Stimulated activated CD4-positive, alpha-beta T cell treated with anti-CD3 and anti-CD28 coated beads, Interleukin-1b, Interleukin-23, amount 100 ng/mL, for 48 hours (primary cell): ENCODE results near the gene CCL28.
"Not testable (repeated sequence)": the region's sequence is repeated elsewhere in the genome, so short reads cannot be mapped to it uniquely, and the experiment has no call there.

Experiments
- DNase-seq: peaks from one replicate; pipeline ENCODE4 v3.0.0-alpha.2; 2020

CCL28 gene

GRCh38 chr5:43409809-43410271 is 2.4 kb downstream of the CCL28 start:
- no peak for DNase-seq

GRCh38 chr5:43402524-43403066 is 9.6 kb downstream of the CCL28 start:
- not testable (repeated sequence) for DNase-seq

GRCh38 chr5:43401827-43402226 is 10.4 kb downstream of the CCL28 start:
- no peak for DNase-seq

GRCh38 chr5:43400082-43400481 is 12.1 kb downstream of the CCL28 start:
- no peak for DNase-seq

GRCh38 chr5:43396762-43397304 is 15.4 kb downstream of the CCL28 start:
- DNase-seq = peak; percentile 68

GRCh38 chr5:43390471-43390870 is 21.7 kb downstream of the CCL28 start:
- no peak for DNase-seq

GRCh38 chr5:43389679-43390329 is 22.4 kb downstream of the CCL28 start:
- peak; percentile 33 for DNase-seq

GRCh38 chr5:43386960-43387362 is 25.2 kb downstream of the CCL28 start:
- DNase-seq = no peak

- no peak for DNase-seq
Observed at GRCh38 chr5:43376496-43377140, 35.6 kb downstream of the CCL28 start.

GRCh38 chr5:43371821-43372220 is 40.4 kb downstream of the CCL28 start:
- DNase-seq = no peak

GRCh38 chr5:43370352-43370751 is 41.8 kb downstream of the CCL28 start:
- DNase-seq = no peak

- no peak for DNase-seq
Observed at GRCh38 chr5:43369651-43370050, 42.5 kb downstream of the CCL28 start.

GRCh38 chr5:43367909-43368669 is 44.1 kb downstream of the CCL28 start:
- no peak for DNase-seq

- DNase-seq = no peak
Observed at GRCh38 chr5:43367453-43367852, 44.7 kb downstream of the CCL28 start.

- not testable (repeated sequence) for DNase-seq
Observed at GRCh38 chr5:43366680-43367246, 45.4 kb downstream of the CCL28 start.

- not testable (repeated sequence) for DNase-seq
Observed at GRCh38 chr5:43365155-43365554, 47.0 kb downstream of the CCL28 start.

GRCh38 chr5:43363445-43364152 is 48.6 kb downstream of the CCL28 start:
- DNase-seq = no peak

GRCh38 chr5:43362725-43363435 is 49.3 kb downstream of the CCL28 start:
- no peak for DNase-seq

- no peak for DNase-seq
Observed at GRCh38 chr5:43358726-43359125, 53.5 kb downstream of the CCL28 start.

- DNase-seq = no peak
Observed at GRCh38 chr5:43358301-43358700, 53.9 kb downstream of the CCL28 start.

- no peak for DNase-seq
Observed at GRCh38 chr5:43357878-43358281, 54.3 kb downstream of the CCL28 start.

- no peak for DNase-seq
Observed at GRCh38 chr5:43357067-43357466, 55.1 kb downstream of the CCL28 start.
